NB4 (cell line): ENCODE measurements around the gene HERC4.
"Not testable (repeated sequence)": the region's sequence is repeated elsewhere in the genome, so short reads cannot be mapped to it uniquely, and the experiment has no call there.

Experiments
- MYC ChIP-seq: IDR thresholded peaks from 2 replicates; pipeline ENCODE4 v1.6.1; 2011; ENCODE audit warnings: low read depth, low read length
- POLR2A ChIP-seq: IDR thresholded peaks from 2 replicates; pipeline ENCODE4 v1.6.1; 2011; ENCODE audit warnings: mild to moderate bottlenecking; ENCODE audit not compliant: insufficient read length; ENCODE audit errors: extremely low read depth

DNA sequence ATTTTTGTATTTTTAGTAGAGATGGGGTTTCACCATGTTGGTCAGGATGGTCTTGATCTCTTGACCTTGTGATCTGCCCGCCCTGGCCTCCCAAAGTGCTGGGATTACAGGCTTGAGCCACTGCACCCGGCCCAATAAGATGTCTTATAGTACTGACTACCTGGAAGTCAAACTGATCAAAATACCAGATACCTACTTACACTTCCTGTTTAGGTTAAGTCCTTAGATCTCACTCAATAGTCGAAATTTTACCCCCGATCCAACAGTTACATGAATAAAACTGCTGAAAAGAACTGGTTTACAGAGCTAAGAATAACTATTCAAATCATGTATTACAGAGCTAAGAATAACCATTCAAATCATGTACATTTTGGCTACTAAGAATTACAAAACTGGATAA, 58.6 kb downstream of the HERC4 start:
- not testable (repeated sequence) for TF ChIP-seq POLR2A, MYC
